ENCODE measurements around the gene RBM19. TPM values are rescaled to one million over a fixed set of nuclear protein-coding genes. Genes with fewer than 3 reads are reported as not detected.
A peak's percentile ranks its signal among the peaks of the same experiment; 100 is the strongest.

RBM19 gene
- total and polyA plus RNA-seq, 7 experiments from 2014 or later: 10.8 to 108 (median 59.0) TPM

- Mint-ChIP-seq H3K9me3 (no peaks in the 10 kb centered on the region), H3K4me3 (no peak overlapping the region), H3K36me3 (peaks cover 4 to 80% (median 55%) of the 10 kb centered on the region in 5 donors), H3K4me1 (peaks cover 0 to 6% (median 0%) of the 10 kb centered on the region in 7 donors), H3K27me3 (no peaks in the 10 kb centered on the region), H3K27ac (peak overlapping the region in 1 of 9 donors; percentile 93)
- no peaks in the 10 kb centered on the region for H3K4me1 ChIP-seq (ENCODE audit: control insufficient read depth in 2 of 2, insufficient read depth in 2 of 2, low read length in 2 of 2)
- intact Hi-C loops (cut with micrococcal nuclease): no loop called here
- H3K27me3 ChIP-seq (ENCODE audit: control insufficient read depth in 2 of 2, insufficient read depth in 2 of 2, low read length in 2 of 2): no peaks in the 10 kb centered on the region
- no peaks in the 10 kb centered on the region for H3K9me3 ChIP-seq (ENCODE audit: control insufficient read depth in 2 of 3, low read length in 3 of 3)
- POLR2A ChIA-PET: no interaction called here
- DNase-seq (no peak), ATAC-seq (no peak)
- H3K36me3 ChIP-seq (ENCODE audit: control insufficient read depth in 2 of 3, insufficient read depth in 3 of 3, low read length in 3 of 3): peaks cover 0 to 26% (median 0%) of the 10 kb centered on the region in 3 experiments
- CTCF ChIA-PET: no interaction called here
- H3K27ac ChIP-seq (ENCODE audit: low read depth, low read length): no peak overlapping the region
- H3K4me3 ChIP-seq (ENCODE audit: low read length): no peak overlapping the region
Observed at GRCh38 chr12:113882690-113883089, 83.4 kb downstream of the RBM19 start.

DNA sequence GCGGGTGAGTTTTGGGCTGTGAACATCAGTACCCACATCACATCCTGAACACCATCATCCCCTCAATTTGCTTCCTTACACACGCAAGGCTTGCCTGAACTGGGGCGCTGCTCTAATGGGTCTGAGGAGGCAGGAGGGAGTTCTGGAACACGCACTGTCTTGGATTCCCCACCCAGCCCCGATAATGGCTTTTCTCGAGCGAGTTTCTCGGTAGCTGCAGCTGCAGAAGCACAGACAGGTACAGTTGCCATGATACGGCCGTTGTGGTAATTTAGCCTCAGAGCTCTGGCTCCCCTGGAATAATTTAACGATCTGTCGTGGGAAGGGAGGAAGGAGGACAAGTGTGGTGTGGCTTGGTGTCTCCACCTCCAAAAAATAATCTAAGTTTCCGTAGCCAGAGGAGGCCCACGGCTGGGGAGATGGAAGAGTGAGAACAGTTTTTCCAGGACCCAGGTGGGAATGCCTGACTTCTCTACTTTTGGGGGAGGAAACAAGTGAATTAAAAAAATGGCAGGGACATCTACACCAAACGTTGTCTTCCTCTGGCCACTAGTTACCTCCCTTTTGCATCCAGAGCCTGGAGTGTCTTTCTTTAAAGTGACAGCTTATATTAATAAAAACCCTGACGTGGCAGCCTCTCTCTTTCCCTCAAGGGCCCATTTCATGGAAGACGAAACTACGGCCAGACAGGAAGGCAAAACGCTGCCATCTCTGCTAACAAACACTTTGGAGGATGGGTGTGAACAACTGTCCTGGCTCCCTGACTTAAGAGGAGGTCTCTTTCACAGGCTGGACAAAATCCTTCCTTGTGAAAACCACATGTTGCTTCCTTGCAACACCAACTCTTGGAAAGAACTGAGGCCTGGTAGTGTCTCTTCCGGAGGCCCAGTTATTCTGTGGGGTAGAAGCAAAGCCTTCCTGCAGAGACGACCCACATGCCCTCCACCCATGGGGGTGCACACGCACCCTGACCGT, 84.8 kb downstream of the RBM19 start:
- Histone ChIP-seq H3K4me3 (ENCODE audit: low read length) (no peak overlapping the region), H3K27me3 (ENCODE audit: control insufficient read depth in 2 of 2, insufficient read depth in 2 of 2, low read length in 2 of 2) (no peaks in the 10 kb centered on the region), H3K36me3 (ENCODE audit: control insufficient read depth in 2 of 3, insufficient read depth in 3 of 3, low read length in 3 of 3) (peaks cover 0 to 31% (median 0%) of the 10 kb centered on the region in 3 experiments), H3K4me1 (ENCODE audit: control insufficient read depth in 2 of 2, insufficient read depth in 2 of 2, low read length in 2 of 2) (no peaks in the 10 kb centered on the region), H3K27ac (ENCODE audit: low read depth, low read length) (no peak overlapping the region), H3K9me3 (ENCODE audit: control insufficient read depth in 2 of 3, low read length in 3 of 3) (no peaks in the 10 kb centered on the region)
- intact Hi-C loops (cut with micrococcal nuclease): no loop called here
- CTCF ChIA-PET: no interaction called here
- no peaks in the 10 kb centered on the region for H3K27me3 Mint-ChIP-seq
- ATAC-seq (no peak), DNase-seq (no peak)
- H3K36me3 Mint-ChIP-seq: peaks cover 4 to 75% (median 48%) of the 10 kb centered on the region in 5 donors
- H3K4me1 Mint-ChIP-seq: peaks cover 0 to 6% (median 0%) of the 10 kb centered on the region in 7 donors
- no peak overlapping the region for H3K27ac Mint-ChIP-seq
- POLR2A ChIA-PET: no interaction called here
- no peak overlapping the region for H3K4me3 Mint-ChIP-seq
- no peaks in the 10 kb centered on the region for H3K9me3 Mint-ChIP-seq

GRCh38 chr12:113880326-113880725, 85.8 kb downstream of the RBM19 start:
- no peak overlapping the region for H3K4me3 Mint-ChIP-seq
- peaks cover 3 to 79% (median 50%) of the 10 kb centered on the region in 5 donors for H3K36me3 Mint-ChIP-seq
- no peaks in the 10 kb centered on the region for H3K9me3 Mint-ChIP-seq
- ChIA-PET POLR2A (no interaction called here), CTCF (no interaction called here)
- H3K4me1 ChIP-seq (ENCODE audit: control insufficient read depth in 2 of 2, insufficient read depth in 2 of 2, low read length in 2 of 2): no peaks in the 10 kb centered on the region
- no peaks in the 10 kb centered on the region for H3K27me3 ChIP-seq (ENCODE audit: control insufficient read depth in 2 of 2, insufficient read depth in 2 of 2, low read length in 2 of 2)
- no peak overlapping the region for H3K4me3 ChIP-seq (ENCODE audit: low read length)
- intact Hi-C loops (cut with micrococcal nuclease): no loop called here
- H3K9me3 ChIP-seq (ENCODE audit: control insufficient read depth in 2 of 3, low read length in 3 of 3): no peaks in the 10 kb centered on the region
- ATAC-seq (no peak), DNase-seq (no peak)
- peaks cover 0 to 6% (median 0%) of the 10 kb centered on the region in 7 donors for H3K4me1 Mint-ChIP-seq
- H3K27me3 Mint-ChIP-seq: no peaks in the 10 kb centered on the region
- no peak overlapping the region for H3K27ac ChIP-seq (ENCODE audit: low read depth, low read length)
- peaks cover 0 to 35% (median 0%) of the 10 kb centered on the region in 3 experiments for H3K36me3 ChIP-seq (ENCODE audit: control insufficient read depth in 2 of 3, insufficient read depth in 3 of 3, low read length in 3 of 3)
- H3K27ac Mint-ChIP-seq: peak overlapping the region in 1 of 9 donors; percentile 58

GRCh38 chr12:113879658-113880057, 86.5 kb downstream of the RBM19 start:
- H3K9me3 Mint-ChIP-seq: no peaks in the 10 kb centered on the region
- no peaks in the 10 kb centered on the region for H3K27me3 Mint-ChIP-seq
- H3K4me1 Mint-ChIP-seq: peaks cover 0 to 6% (median 0%) of the 10 kb centered on the region in 7 donors
- H3K27me3 ChIP-seq (ENCODE audit: control insufficient read depth in 2 of 2, insufficient read depth in 2 of 2, low read length in 2 of 2): no peaks in the 10 kb centered on the region
- intact Hi-C loops (cut with micrococcal nuclease): no loop called here
- H3K4me3 ChIP-seq (ENCODE audit: low read length): no peak overlapping the region
- no peak overlapping the region for H3K4me3 Mint-ChIP-seq
- H3K36me3 Mint-ChIP-seq: peaks cover 2 to 79% (median 50%) of the 10 kb centered on the region in 5 donors
- ChIA-PET POLR2A (interaction anchor here (1.2 kb wide), 1 partner anchor 17 kb away, joined by 3 read pairs; no protein-coding TSS in a partner anchor), CTCF (no interaction called here)
- DNase-seq: no peak
- H3K4me1 ChIP-seq (ENCODE audit: control insufficient read depth in 2 of 2, insufficient read depth in 2 of 2, low read length in 2 of 2): no peaks in the 10 kb centered on the region
- no peaks in the 10 kb centered on the region for H3K9me3 ChIP-seq (ENCODE audit: control insufficient read depth in 2 of 3, low read length in 3 of 3)
- H3K36me3 ChIP-seq (ENCODE audit: control insufficient read depth in 2 of 3, insufficient read depth in 3 of 3, low read length in 3 of 3): peaks cover 0 to 41% (median 0%) of the 10 kb centered on the region in 3 experiments
- no peak for ATAC-seq
- peak overlapping the region in 1 of 9 donors; percentile 36 for H3K27ac Mint-ChIP-seq
- H3K27ac ChIP-seq (ENCODE audit: low read depth, low read length): no peak overlapping the region

DNA sequence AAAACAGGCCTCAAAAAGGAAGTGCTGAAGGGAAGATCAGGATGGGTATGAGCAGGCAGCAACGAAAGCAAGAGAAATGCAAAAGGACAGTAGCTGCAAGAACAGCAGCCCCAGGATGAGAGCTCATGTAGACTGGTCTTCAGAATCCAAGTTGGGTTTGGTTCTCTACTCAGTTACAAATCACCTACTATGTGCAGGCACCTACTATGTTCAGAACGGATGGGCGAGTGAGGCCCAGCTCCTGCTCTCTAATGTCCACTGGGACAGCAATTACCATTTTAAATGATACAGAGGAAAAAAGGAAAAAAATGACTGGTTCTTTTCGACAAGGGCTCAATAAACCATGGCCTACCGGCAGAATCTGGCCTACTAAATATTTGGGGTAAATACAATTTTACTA, 88.5 kb downstream of the RBM19 start:
- no peak for DNase-seq
- H3K36me3 Mint-ChIP-seq: peaks cover 0 to 70% (median 54%) of the 10 kb centered on the region in 5 donors
- Histone ChIP-seq H3K27ac (ENCODE audit: low read depth, low read length) (no peak overlapping the region), H3K9me3 (ENCODE audit: control insufficient read depth in 2 of 3, low read length in 3 of 3) (no peaks in the 10 kb centered on the region), H3K4me1 (ENCODE audit: control insufficient read depth in 2 of 2, insufficient read depth in 2 of 2, low read length in 2 of 2) (no peaks in the 10 kb centered on the region), H3K27me3 (ENCODE audit: control insufficient read depth in 2 of 2, insufficient read depth in 2 of 2, low read length in 2 of 2) (no peaks in the 10 kb centered on the region), H3K36me3 (ENCODE audit: control insufficient read depth in 2 of 3, insufficient read depth in 3 of 3, low read length in 3 of 3) (peaks cover 0 to 45% (median 0%) of the 10 kb centered on the region in 3 experiments), H3K4me3 (ENCODE audit: low read length) (no peak overlapping the region)
- peaks cover 0 to 6% (median 0%) of the 10 kb centered on the region in 7 donors for H3K4me1 Mint-ChIP-seq
- no peaks in the 10 kb centered on the region for H3K9me3 Mint-ChIP-seq
- intact Hi-C loops (cut with micrococcal nuclease): no loop called here
- CTCF ChIA-PET: no interaction called here
- POLR2A ChIA-PET: no interaction called here
- no peak overlapping the region for H3K27ac Mint-ChIP-seq
- H3K4me3 Mint-ChIP-seq: no peak overlapping the region
- H3K27me3 Mint-ChIP-seq: no peaks in the 10 kb centered on the region
- no peak for ATAC-seq

DNA sequence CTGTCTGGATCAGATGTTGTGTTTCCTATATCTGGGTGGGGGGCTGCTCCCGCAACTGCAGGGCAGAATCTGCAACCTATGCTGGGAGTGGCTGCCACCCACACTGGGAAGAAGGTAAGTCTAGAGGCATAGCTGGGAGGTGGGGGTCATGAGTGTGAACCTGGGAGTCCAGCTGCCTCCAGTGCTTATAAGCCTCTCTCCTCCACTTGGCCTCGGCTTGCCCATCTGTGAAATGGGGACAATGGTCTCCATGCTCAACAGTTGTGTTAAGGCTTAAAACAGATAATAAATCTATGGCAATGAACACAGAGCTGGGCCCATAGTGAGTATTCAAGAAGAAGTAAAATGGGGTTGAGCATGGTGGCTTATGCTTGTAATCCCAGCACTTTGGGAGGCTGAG, 90.0 kb downstream of the RBM19 start:
- Histone ChIP-seq H3K27ac (ENCODE audit: low read depth, low read length) (no peak overlapping the region), H3K4me1 (ENCODE audit: control insufficient read depth in 2 of 2, insufficient read depth in 2 of 2, low read length in 2 of 2) (no peaks in the 10 kb centered on the region), H3K9me3 (ENCODE audit: control insufficient read depth in 2 of 3, low read length in 3 of 3) (no peaks in the 10 kb centered on the region), H3K4me3 (ENCODE audit: low read length) (no peak overlapping the region), H3K27me3 (ENCODE audit: control insufficient read depth in 2 of 2, insufficient read depth in 2 of 2, low read length in 2 of 2) (no peaks in the 10 kb centered on the region), H3K36me3 (ENCODE audit: control insufficient read depth in 2 of 3, insufficient read depth in 3 of 3, low read length in 3 of 3) (peaks cover 0 to 38% (median 0%) of the 10 kb centered on the region in 3 experiments)
- no peak for ATAC-seq
- CTCF ChIA-PET: no interaction called here
- intact Hi-C loops (cut with micrococcal nuclease): no loop called here
- no peaks in the 10 kb centered on the region for H3K27me3 Mint-ChIP-seq
- no peak overlapping the region for H3K4me3 Mint-ChIP-seq
- no peaks in the 10 kb centered on the region for H3K9me3 Mint-ChIP-seq
- no peak overlapping the region for H3K27ac Mint-ChIP-seq
- no peak for DNase-seq
- POLR2A ChIA-PET: no interaction called here
- peaks cover 0 to 6% (median 0%) of the 10 kb centered on the region in 7 donors for H3K4me1 Mint-ChIP-seq
- peaks cover 0 to 59% (median 51%) of the 10 kb centered on the region in 5 donors for H3K36me3 Mint-ChIP-seq

Measured in naive thymus-derived CD4-positive, alpha-beta T cell (primary cell).